ENCODE results near the gene PGBD1. TPM values are rescaled to one million over a fixed set of nuclear protein-coding genes. Genes with fewer than 3 reads are reported as not detected.

PGBD1 gene
- total RNA-seq, 1 donor from 2014 or later = 7.9 TPM

GRCh38 chr6:28330041-28330440, 48.7 kb downstream of the PGBD1 start:
- peaks cover 20% of the 10 kb centered on the region for H3K9me3 ChIP-seq (ENCODE audit: insufficient read depth, low read depth, low read length)
- Mint-ChIP-seq H3K36me3 (ENCODE audit: low read depth, unreplicated experiment) (peaks cover 25% of the 10 kb centered on the region), H3K4me3 (ENCODE audit: unreplicated experiment) (no peak overlapping the region), H3K4me1 (ENCODE audit: low read depth, unreplicated experiment) (no peaks in the 10 kb centered on the region), H3K27me3 (ENCODE audit: low read depth, unreplicated experiment) (no peaks in the 10 kb centered on the region), H3K27ac (ENCODE audit: unreplicated experiment) (no peak overlapping the region), H3K9me3 (ENCODE audit: unreplicated experiment) (peaks cover 29% of the 10 kb centered on the region)
- H3K27ac ChIP-seq (ENCODE audit: low read depth, low read length) = no peak overlapping the region
- FAIRE-seq (no peak), DNase-seq (ENCODE audit: low read depth) (no peak)
- H2AFZ ChIP-seq (ENCODE audit: low read depth, low read length) = no peak overlapping the region
- H3K4me3 ChIP-seq (ENCODE audit: insufficient read depth, low read depth, low read length) = no peak overlapping the region
- no peaks in the 10 kb centered on the region for H3K27me3 ChIP-seq (ENCODE audit: insufficient read depth, low read length)
- H3K36me3 ChIP-seq (ENCODE audit: insufficient read depth, low read length) = no peaks in the 10 kb centered on the region
- TF ChIP-seq CTCF (IDR thresholded peaks at IDR 0.05; ENCODE audit: insufficient read depth, low read depth, low read length) (no peak), EZH2 (IDR thresholded peaks at IDR 0.05; ENCODE audit: insufficient read depth, low read length) (no peak)
- no peaks in the 10 kb centered on the region for H4K20me1 ChIP-seq (ENCODE audit: insufficient read depth, low read length)
- no peak overlapping the region for H3K9ac ChIP-seq (ENCODE audit: low read length)
- no peaks in the 10 kb centered on the region for H3K79me2 ChIP-seq (ENCODE audit: insufficient read depth, low read length)
- H3K4me2 ChIP-seq (ENCODE audit: low read length) = no peak overlapping the region
- H3K4me1 ChIP-seq (ENCODE audit: insufficient read depth, low read length) = peaks cover 3% of the 10 kb centered on the region

- Histone ChIP-seq H3K4me2 (ENCODE audit: low read length) (no peak overlapping the region), H3K27me3 (ENCODE audit: insufficient read depth, low read length) (no peaks in the 10 kb centered on the region), H2AFZ (ENCODE audit: low read depth, low read length) (no peak overlapping the region), H3K36me3 (ENCODE audit: insufficient read depth, low read length) (no peaks in the 10 kb centered on the region), H3K9ac (ENCODE audit: low read length) (no peak overlapping the region), H3K9me3 (ENCODE audit: insufficient read depth, low read depth, low read length) (no peaks in the 10 kb centered on the region), H3K4me1 (ENCODE audit: insufficient read depth, low read length) (peaks cover 14% of the 10 kb centered on the region), H3K79me2 (ENCODE audit: insufficient read depth, low read length) (no peaks in the 10 kb centered on the region), H3K27ac (ENCODE audit: low read depth, low read length) (no peak overlapping the region), H4K20me1 (ENCODE audit: insufficient read depth, low read length) (no peaks in the 10 kb centered on the region), H3K4me3 (ENCODE audit: insufficient read depth, low read depth, low read length) (no peak overlapping the region)
- FAIRE-seq (no peak), DNase-seq (ENCODE audit: low read depth) (no peak)
- TF ChIP-seq CTCF (IDR thresholded peaks at IDR 0.05; ENCODE audit: insufficient read depth, low read depth, low read length) = no peak
- no peak for TF ChIP-seq EZH2 (IDR thresholded peaks at IDR 0.05; ENCODE audit: insufficient read depth, low read length)
- H3K9me3 Mint-ChIP-seq (ENCODE audit: unreplicated experiment) = peaks cover 8% of the 10 kb centered on the region
- no peak overlapping the region for H3K4me3 Mint-ChIP-seq (ENCODE audit: unreplicated experiment)
- H3K4me1 Mint-ChIP-seq (ENCODE audit: low read depth, unreplicated experiment) = no peaks in the 10 kb centered on the region
- no peaks in the 10 kb centered on the region for H3K27me3 Mint-ChIP-seq (ENCODE audit: low read depth, unreplicated experiment)
- no peak overlapping the region for H3K27ac Mint-ChIP-seq (ENCODE audit: unreplicated experiment)
- H3K36me3 Mint-ChIP-seq (ENCODE audit: low read depth, unreplicated experiment) = peaks cover 9% of the 10 kb centered on the region
These were observed 51.7 kb downstream of the PGBD1 start for GRCh38 chr6:28333047-28333446.

GRCh38 chr6:28333599-28334018, 52.2 kb downstream of the PGBD1 start:
- FAIRE-seq (no peak), DNase-seq (ENCODE audit: low read depth) (no peak)
- H3K4me1 ChIP-seq (ENCODE audit: insufficient read depth, low read length) = peaks cover 14% of the 10 kb centered on the region
- H3K4me3 Mint-ChIP-seq (ENCODE audit: unreplicated experiment) = no peak overlapping the region
- H2AFZ ChIP-seq (ENCODE audit: low read depth, low read length) = no peak overlapping the region
- H3K4me1 Mint-ChIP-seq (ENCODE audit: low read depth, unreplicated experiment) = no peaks in the 10 kb centered on the region
- H3K27ac Mint-ChIP-seq (ENCODE audit: unreplicated experiment) = no peak overlapping the region
- no peak overlapping the region for H3K4me2 ChIP-seq (ENCODE audit: low read length)
- H3K9me3 ChIP-seq (ENCODE audit: insufficient read depth, low read depth, low read length) = no peaks in the 10 kb centered on the region
- no peaks in the 10 kb centered on the region for H4K20me1 ChIP-seq (ENCODE audit: insufficient read depth, low read length)
- H3K36me3 ChIP-seq (ENCODE audit: insufficient read depth, low read length) = no peaks in the 10 kb centered on the region
- peaks cover 9% of the 10 kb centered on the region for H3K36me3 Mint-ChIP-seq (ENCODE audit: low read depth, unreplicated experiment)
- no peak overlapping the region for H3K9ac ChIP-seq (ENCODE audit: low read length)
- no peak overlapping the region for H3K27ac ChIP-seq (ENCODE audit: low read depth, low read length)
- H3K27me3 Mint-ChIP-seq (ENCODE audit: low read depth, unreplicated experiment) = no peaks in the 10 kb centered on the region
- no peaks in the 10 kb centered on the region for H3K27me3 ChIP-seq (ENCODE audit: insufficient read depth, low read length)
- no peak for TF ChIP-seq CTCF (IDR thresholded peaks at IDR 0.05; ENCODE audit: insufficient read depth, low read depth, low read length)
- H3K79me2 ChIP-seq (ENCODE audit: insufficient read depth, low read length) = no peaks in the 10 kb centered on the region
- H3K9me3 Mint-ChIP-seq (ENCODE audit: unreplicated experiment) = peaks cover 8% of the 10 kb centered on the region
- no peak overlapping the region for H3K4me3 ChIP-seq (ENCODE audit: insufficient read depth, low read depth, low read length)
